VCaP (cell line): ENCODE results near the gene MYO19.
"Not testable (repeated sequence)": the region's sequence is repeated elsewhere in the genome, so short reads cannot be mapped to it uniquely, and the experiment has no call there.

Source experiments
- H3K27ac ChIP-seq: fragments of 450-650 bp; 2 replicates; pipeline ENCODE4 v1.5.1; 2017
- TF ChIP-seq, protein P1 (sequence below): fragments of 450-650 bp; conservative IDR thresholded peaks from 2 replicates; pipeline ENCODE4 v1.5.1; 2017; ENCODE audit warnings: mild to moderate bottlenecking, moderate library complexity

MYO19 gene

DNA sequence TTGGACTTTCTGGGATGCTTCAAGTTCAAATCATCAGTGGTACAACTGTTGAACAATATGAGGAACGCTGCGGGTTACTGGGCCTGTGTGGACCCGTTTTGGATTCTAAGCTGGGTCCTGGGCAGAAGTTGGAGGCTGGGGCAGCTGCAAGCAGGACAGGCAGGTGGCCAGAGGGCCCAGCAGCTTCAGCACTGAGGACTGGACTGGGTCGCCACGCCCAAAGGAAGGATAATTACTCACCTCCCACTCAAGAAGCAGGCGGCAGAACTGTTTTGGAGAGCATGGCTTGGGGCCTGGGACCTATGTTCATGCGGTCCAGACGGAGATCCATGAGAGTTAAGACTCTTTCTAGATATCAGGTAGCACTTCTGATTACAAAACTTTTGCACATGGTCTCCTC, 49.6 kb downstream of the MYO19 start:
- TF ChIP-seq, protein P1, sequence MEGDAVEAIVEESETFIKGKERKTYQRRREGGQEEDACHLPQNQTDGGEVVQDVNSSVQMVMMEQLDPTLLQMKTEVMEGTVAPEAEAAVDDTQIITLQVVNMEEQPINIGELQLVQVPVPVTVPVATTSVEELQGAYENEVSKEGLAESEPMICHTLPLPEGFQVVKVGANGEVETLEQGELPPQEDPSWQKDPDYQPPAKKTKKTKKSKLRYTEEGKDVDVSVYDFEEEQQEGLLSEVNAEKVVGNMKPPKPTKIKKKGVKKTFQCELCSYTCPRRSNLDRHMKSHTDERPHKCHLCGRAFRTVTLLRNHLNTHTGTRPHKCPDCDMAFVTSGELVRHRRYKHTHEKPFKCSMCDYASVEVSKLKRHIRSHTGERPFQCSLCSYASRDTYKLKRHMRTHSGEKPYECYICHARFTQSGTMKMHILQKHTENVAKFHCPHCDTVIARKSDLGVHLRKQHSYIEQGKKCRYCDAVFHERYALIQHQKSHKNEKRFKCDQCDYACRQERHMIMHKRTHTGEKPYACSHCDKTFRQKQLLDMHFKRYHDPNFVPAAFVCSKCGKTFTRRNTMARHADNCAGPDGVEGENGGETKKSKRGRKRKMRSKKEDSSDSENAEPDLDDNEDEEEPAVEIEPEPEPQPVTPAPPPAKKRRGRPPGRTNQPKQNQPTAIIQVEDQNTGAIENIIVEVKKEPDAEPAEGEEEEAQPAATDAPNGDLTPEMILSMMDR: no peak

GRCh38 chr17:36484021-36484420, 50.6 kb downstream of the MYO19 start:
- H3K27ac ChIP-seq: not testable (repeated sequence)

More for the DNA sequence above, 49.6 kb downstream of the MYO19 start:
- H3K27ac ChIP-seq: no peak overlapping the region

DNA sequence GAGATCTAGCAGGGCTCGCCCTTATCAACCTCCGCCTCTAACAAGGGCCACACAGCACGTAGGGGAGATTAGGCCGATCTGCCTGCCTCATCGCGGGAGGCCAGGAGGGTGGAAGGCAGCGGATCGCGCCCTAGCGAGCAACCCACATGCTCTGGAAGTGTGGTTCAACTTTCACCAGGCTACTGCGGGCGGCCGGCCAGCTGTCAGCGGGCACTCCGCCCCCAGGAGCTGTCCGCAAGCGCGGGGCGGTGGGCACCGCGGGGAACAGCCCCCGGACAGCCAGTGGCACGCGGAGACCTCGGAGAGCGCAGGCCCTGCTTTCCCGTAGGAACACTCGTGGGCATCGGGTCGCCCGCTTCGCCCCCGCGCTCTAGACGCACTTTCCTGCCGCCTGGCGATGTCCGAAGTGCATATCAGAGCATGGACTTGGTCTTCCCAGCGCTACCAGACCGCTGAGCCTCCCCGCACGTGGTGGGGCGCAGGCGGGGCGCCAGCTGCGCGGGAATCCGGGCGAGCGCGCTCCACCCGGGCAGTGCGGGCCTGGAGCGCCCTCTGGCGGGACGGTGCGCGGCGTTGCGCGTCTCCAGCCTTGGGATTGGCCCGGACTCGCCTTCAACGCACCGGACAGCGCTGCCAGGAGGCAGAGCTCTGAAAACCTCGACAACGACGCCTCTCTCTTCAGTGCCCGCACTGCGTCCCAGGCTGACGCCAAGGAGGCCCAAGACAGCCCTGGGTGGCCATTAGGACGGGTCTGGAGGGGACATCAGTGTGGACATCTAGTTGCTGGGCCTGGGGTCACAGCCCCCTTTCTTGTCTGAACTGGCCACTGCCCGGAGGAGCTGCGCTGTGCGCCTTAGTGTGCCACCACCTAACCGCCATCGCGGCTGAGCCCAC, 51.8 kb downstream of the MYO19 start:
- peak overlapping the region; percentile 60 for H3K27ac ChIP-seq
- TF ChIP-seq, protein P1: peak; percentile 100

- H3K27ac ChIP-seq: no peak overlapping the region
- TF ChIP-seq, protein P1: no peak
Measured at GRCh38 chr17:36481829-36482228, 52.8 kb downstream of the MYO19 start.

- TF ChIP-seq, protein P1: no peak
- no peak overlapping the region for H3K27ac ChIP-seq
Measured at GRCh38 chr17:36475346-36475970, 59.2 kb downstream of the MYO19 start.

- TF ChIP-seq, protein P1: no peak
- no peak overlapping the region for H3K27ac ChIP-seq
Measured at GRCh38 chr17:36474571-36474970, 60.1 kb downstream of the MYO19 start.

- H3K27ac ChIP-seq: no peak overlapping the region
- TF ChIP-seq, protein P1: no peak
Measured at GRCh38 chr17:36470499-36470898, 64.2 kb downstream of the MYO19 start.

DNA sequence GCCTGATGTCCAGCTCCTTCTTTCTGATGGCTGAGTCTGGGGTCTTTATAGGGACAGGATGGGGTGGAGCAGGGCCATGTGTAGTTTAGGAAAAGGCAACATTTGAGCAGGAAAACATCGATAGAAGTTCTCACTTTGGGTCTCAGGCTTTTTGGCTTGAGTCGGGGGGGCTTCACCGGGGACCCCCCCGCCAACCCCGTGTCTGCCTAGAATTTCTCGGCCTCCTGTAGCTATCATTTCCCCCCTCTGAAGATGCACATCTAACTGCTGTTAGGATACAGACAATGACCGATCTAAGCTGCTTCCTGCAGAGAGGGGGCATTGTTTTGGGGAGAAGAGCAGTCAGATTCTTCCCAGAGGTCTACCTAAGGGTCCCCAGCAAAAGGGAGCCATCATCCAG, 64.9 kb downstream of the MYO19 start:
- H3K27ac ChIP-seq: no peak overlapping the region
- TF ChIP-seq, protein P1: no peak
